ENCODE results near the gene PODN.

PODN gene

GRCh38 chr1:53061859-53062707 is at the start of gene PODN:
PODN (plus strand) TSS chr1:53062213; CDS start chr1:53069856, 7,643 bp downstream.
- DNase-seq (ENCODE audit: low spot score): no peak

GRCh38 chr1:53014791-53015507 is 47.1 kb upstream of the PODN start:
- peak; percentile 81 for DNase-seq (ENCODE audit: low spot score)

GRCh38 chr1:53015508-53015860 is 46.5 kb upstream of the PODN start:
- DNase-seq (ENCODE audit: low spot score): no peak

GRCh38 chr1:53016705-53017104 is 45.3 kb upstream of the PODN start:
- no peak for DNase-seq (ENCODE audit: low spot score)

- no peak for DNase-seq (ENCODE audit: low spot score)
Observed at GRCh38 chr1:53020588-53020987, 41.4 kb upstream of the PODN start.

- DNase-seq (ENCODE audit: low spot score): no peak
Observed at GRCh38 chr1:53022179-53022578, 39.8 kb upstream of the PODN start.

GRCh38 chr1:53023546-53023945 is 38.5 kb upstream of the PODN start:
- no peak for DNase-seq (ENCODE audit: low spot score)

GRCh38 chr1:53024117-53024516 is 37.9 kb upstream of the PODN start:
- DNase-seq (ENCODE audit: low spot score): no peak

- no peak for DNase-seq (ENCODE audit: low spot score)
Observed at GRCh38 chr1:53025034-53025768, 36.8 kb upstream of the PODN start.

GRCh38 chr1:53025769-53026112 is 36.3 kb upstream of the PODN start:
- no peak for DNase-seq (ENCODE audit: low spot score)

- no peak for DNase-seq (ENCODE audit: low spot score)
Observed at GRCh38 chr1:53026254-53026653, 35.8 kb upstream of the PODN start.

- no peak for DNase-seq (ENCODE audit: low spot score)
Observed at GRCh38 chr1:53031732-53032131, 30.3 kb upstream of the PODN start.

GRCh38 chr1:53037159-53037558 is 24.9 kb upstream of the PODN start:
- no peak for DNase-seq (ENCODE audit: low spot score)

GRCh38 chr1:53038566-53038965 is 23.4 kb upstream of the PODN start:
- no peak for DNase-seq (ENCODE audit: low spot score)

GRCh38 chr1:53043271-53043670 is 18.7 kb upstream of the PODN start:
- no peak for DNase-seq (ENCODE audit: low spot score)

- DNase-seq (ENCODE audit: low spot score): no peak
Observed at GRCh38 chr1:53044926-53045325, 17.1 kb upstream of the PODN start.

GRCh38 chr1:53046930-53047329 is 15.1 kb upstream of the PODN start:
- no peak for DNase-seq (ENCODE audit: low spot score)

GRCh38 chr1:53047737-53048736 is 14.0 kb upstream of the PODN start:
- no peak for DNase-seq (ENCODE audit: low spot score)

GRCh38 chr1:53048960-53049573 is 12.9 kb upstream of the PODN start:
- peak; percentile 45 for DNase-seq (ENCODE audit: low spot score)

GRCh38 chr1:53049574-53049967 is 12.4 kb upstream of the PODN start:
- DNase-seq (ENCODE audit: low spot score): no peak

GRCh38 chr1:53050310-53050709 is 11.7 kb upstream of the PODN start:
- no peak for DNase-seq (ENCODE audit: low spot score)
